PFSK-1 (cell line): ENCODE measurements around the gene B3GNT2.

Experiments used
- FOXP2 ChIP-seq: optimal IDR thresholded peaks from 2 replicates; pipeline ENCODE3; 2011; ENCODE audit warnings: borderline replicate concordance, control low read depth, inconsistent platforms; ENCODE audit not compliant: insufficient read depth; ENCODE audit errors: extremely low read length, extremely low read depth
- POLR2AphosphoS5 ChIP-seq: IDR thresholded peaks from 2 replicates; pipeline ENCODE4 v1.6.1; 2012; ENCODE audit warnings: low read depth, mild to moderate bottlenecking, control low read depth, low read length, moderate library complexity
- SIN3A ChIP-seq: IDR thresholded peaks from 2 replicates; pipeline ENCODE4 v1.6.1; 2012; ENCODE audit warnings: mild to moderate bottlenecking, low read length, moderate library complexity, borderline replicate concordance; ENCODE audit not compliant: insufficient read depth
- TAF1 ChIP-seq: IDR thresholded peaks from 2 replicates; pipeline ENCODE4 v1.6.1; 2012; ENCODE audit warnings: low read length, control low read depth, borderline replicate concordance; ENCODE audit not compliant: insufficient read depth
- TF ChIP-seq, protein P1 (sequence below), 2 experiments: IDR thresholded peaks; 2 replicates each; pipeline versions ENCODE4 v1.6.1 to v1.8.0; 2011 to 2012; ENCODE audit warnings: low read depth in 2 of 2, low read length in 2 of 2, control low read depth in 1 of 2, inconsistent platforms in 1 of 2, mild to moderate bottlenecking in 1 of 2, moderate library complexity in 1 of 2; ENCODE audit not compliant: insufficient read depth in 1 of 2

DNA sequence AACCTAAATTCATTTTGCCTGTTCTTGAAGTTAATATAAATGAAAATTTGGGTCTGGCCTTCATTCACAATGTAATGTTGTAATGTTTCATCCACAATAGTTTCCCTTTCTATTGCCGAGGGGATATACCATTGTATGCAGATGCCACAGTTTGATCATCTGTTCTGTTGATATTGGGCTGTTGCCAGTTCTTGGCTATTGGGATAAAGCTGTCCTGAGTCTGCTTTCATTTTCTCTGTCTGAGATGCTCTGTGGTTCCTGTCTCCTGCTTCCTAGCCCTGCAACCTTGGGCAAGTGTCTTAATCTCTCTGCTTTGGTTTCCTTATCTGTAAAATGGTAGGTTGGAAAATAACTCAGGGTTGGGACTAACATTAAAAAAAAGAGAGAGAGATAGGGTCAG, 25.2 kb downstream of the B3GNT2 start:
- TF ChIP-seq, protein P1, sequence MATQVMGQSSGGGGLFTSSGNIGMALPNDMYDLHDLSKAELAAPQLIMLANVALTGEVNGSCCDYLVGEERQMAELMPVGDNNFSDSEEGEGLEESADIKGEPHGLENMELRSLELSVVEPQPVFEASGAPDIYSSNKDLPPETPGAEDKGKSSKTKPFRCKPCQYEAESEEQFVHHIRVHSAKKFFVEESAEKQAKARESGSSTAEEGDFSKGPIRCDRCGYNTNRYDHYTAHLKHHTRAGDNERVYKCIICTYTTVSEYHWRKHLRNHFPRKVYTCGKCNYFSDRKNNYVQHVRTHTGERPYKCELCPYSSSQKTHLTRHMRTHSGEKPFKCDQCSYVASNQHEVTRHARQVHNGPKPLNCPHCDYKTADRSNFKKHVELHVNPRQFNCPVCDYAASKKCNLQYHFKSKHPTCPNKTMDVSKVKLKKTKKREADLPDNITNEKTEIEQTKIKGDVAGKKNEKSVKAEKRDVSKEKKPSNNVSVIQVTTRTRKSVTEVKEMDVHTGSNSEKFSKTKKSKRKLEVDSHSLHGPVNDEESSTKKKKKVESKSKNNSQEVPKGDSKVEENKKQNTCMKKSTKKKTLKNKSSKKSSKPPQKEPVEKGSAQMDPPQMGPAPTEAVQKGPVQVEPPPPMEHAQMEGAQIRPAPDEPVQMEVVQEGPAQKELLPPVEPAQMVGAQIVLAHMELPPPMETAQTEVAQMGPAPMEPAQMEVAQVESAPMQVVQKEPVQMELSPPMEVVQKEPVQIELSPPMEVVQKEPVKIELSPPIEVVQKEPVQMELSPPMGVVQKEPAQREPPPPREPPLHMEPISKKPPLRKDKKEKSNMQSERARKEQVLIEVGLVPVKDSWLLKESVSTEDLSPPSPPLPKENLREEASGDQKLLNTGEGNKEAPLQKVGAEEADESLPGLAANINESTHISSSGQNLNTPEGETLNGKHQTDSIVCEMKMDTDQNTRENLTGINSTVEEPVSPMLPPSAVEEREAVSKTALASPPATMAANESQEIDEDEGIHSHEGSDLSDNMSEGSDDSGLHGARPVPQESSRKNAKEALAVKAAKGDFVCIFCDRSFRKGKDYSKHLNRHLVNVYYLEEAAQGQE (IDR thresholded peaks at IDR 0.05; ENCODE audit: insufficient read depth in 1 of 2, low read depth in 2 of 2, low read length in 2 of 2): no peak
- TF ChIP-seq POLR2AphosphoS5 (no peak), TAF1 (no peak), SIN3A (no peak), FOXP2 (no peak)
